IMR-90 (cell line): ENCODE results near the gene C11orf86. TPM values are rescaled to one million over a fixed set of nuclear protein-coding genes. Genes with fewer than 3 reads are reported as not detected.

Experiments used
- ATAC-seq: fragments of 200-7000 bp; cut with Tn5 transposase; 2 replicates; pipeline ENCODE4 v1.9.1; 2020; ENCODE audit warnings: low read depth, mild to moderate bottlenecking, moderate library complexity
- BruUV-seq: library from RNA; stranded (reverse); fragments of 400-500 nt; replicated peaks from 2 replicates; lab custom pipeline; 2021; lab: Mats Ljungman, UMichigan
- CTCF ChIA-PET: fragments of 300-600 bp; formaldehyde crosslinking; extraction: SDS; loops from one replicate; lab custom pipeline; 2021; ENCODE audit warnings: antibody characterized with exemption; lab: Yijun Ruan, JAX
- POLR2A ChIA-PET: fragments of 300-600 bp; sonication (Branson Sonifier 250); formaldehyde crosslinking; loops from one replicate; lab custom pipeline; 2022; ENCODE audit warnings: antibody characterized with exemption; ENCODE audit not compliant: unreplicated experiment; lab: Charles Lee
- DNase-seq: peaks from one replicate; pipeline ENCODE4 v3.0.0; 2013
- H2AFZ ChIP-seq: replicated peaks from 2 replicates; pipeline ENCODE3; 2013; ENCODE audit warnings: low read length, mild to moderate bottlenecking; ENCODE audit not compliant: poor library complexity
- H2AK5ac ChIP-seq: 2 replicates; pipeline ENCODE4 v1.6.1; 2013; ENCODE audit warnings: low read depth, low read length, inconsistent platforms
- H2AK9ac ChIP-seq: replicated peaks from 2 replicates; pipeline ENCODE3; 2013; ENCODE audit warnings: mild to moderate bottlenecking, low read depth, low read length, moderate library complexity; ENCODE audit not compliant: poor library complexity
- H2BK120ac ChIP-seq: 2 replicates; pipeline ENCODE4 v1.6.1; 2013; ENCODE audit warnings: low read depth, low read length, inconsistent platforms
- H2BK15ac ChIP-seq: 3 replicates; pipeline ENCODE4 v1.6.1; 2013; ENCODE audit warnings: low read depth, low read length, inconsistent platforms
- H2BK20ac ChIP-seq: 2 replicates; pipeline ENCODE4 v1.6.1; 2013; ENCODE audit warnings: low read depth, mild to moderate bottlenecking, inconsistent platforms, low read length, moderate library complexity
- H2BK5ac ChIP-seq: 2 replicates; pipeline ENCODE4 v1.6.1; 2013; ENCODE audit warnings: mild to moderate bottlenecking, low read depth, low read length, inconsistent platforms; ENCODE audit not compliant: poor library complexity, severe bottlenecking
- H3K14ac ChIP-seq: replicated peaks from 2 replicates; pipeline ENCODE4 v1.6.1; 2013; ENCODE audit warnings: low read depth, low read length, inconsistent platforms
- H3K18ac ChIP-seq: 2 replicates; pipeline ENCODE4 v1.6.1; 2013; ENCODE audit warnings: low read depth, low read length, control low read depth
- H3K23ac ChIP-seq: 2 replicates; pipeline ENCODE4 v1.6.1; 2013; ENCODE audit warnings: low read depth, low read length, inconsistent platforms
- H3K27ac ChIP-seq: 2 replicates; pipeline ENCODE4 v1.5.1; 2013; ENCODE audit warnings: mild to moderate bottlenecking, control low read depth, low read length; ENCODE audit not compliant: insufficient read depth
- H3K27me3 ChIP-seq: 2 replicates; pipeline ENCODE4 v1.6.1; 2013; ENCODE audit warnings: low read length; ENCODE audit not compliant: control insufficient read depth, insufficient read depth
- H3K36me3 ChIP-seq: 2 replicates; pipeline ENCODE4 v1.6.1; 2013; ENCODE audit warnings: low read length, mixed read lengths; ENCODE audit not compliant: control insufficient read depth, insufficient read depth
- H3K4ac ChIP-seq: 2 replicates; pipeline ENCODE4 v1.6.1; 2013; ENCODE audit warnings: low read depth, low read length, inconsistent platforms
- H3K4me1 ChIP-seq: 2 replicates; pipeline ENCODE4 v1.6.1; 2013; ENCODE audit warnings: low read length, mixed read lengths; ENCODE audit not compliant: control insufficient read depth, insufficient read depth
- H3K4me2 ChIP-seq: 2 replicates; pipeline ENCODE4 v1.6.1; 2013; ENCODE audit warnings: low read depth, mild to moderate bottlenecking, control low read depth, low read length, moderate library complexity
- H3K4me3 ChIP-seq: 2 replicates; pipeline ENCODE4 v1.5.1; 2013; ENCODE audit warnings: low read depth, mild to moderate bottlenecking, control low read depth, low read length, moderate library complexity; ENCODE audit not compliant: insufficient read depth
- H3K56ac ChIP-seq: 2 replicates; pipeline ENCODE4 v1.6.1; 2013; ENCODE audit warnings: low read length, inconsistent platforms; ENCODE audit not compliant: insufficient read depth; ENCODE audit errors: extremely low read depth
- H3K79me1 ChIP-seq, 2 experiments: 2 replicates each; pipeline ENCODE4 v1.6.1; 2013; ENCODE audit warnings: low read length in 2 of 2, inconsistent platforms in 1 of 2, low read depth in 1 of 2
- H3K9ac ChIP-seq: 2 replicates; pipeline ENCODE4 v1.6.1; 2013; ENCODE audit warnings: low read depth, low read length, control low read depth
- H3K9me1 ChIP-seq: 2 replicates; pipeline ENCODE4 v1.6.1; 2013; ENCODE audit warnings: low read length, inconsistent platforms; ENCODE audit not compliant: insufficient read depth
- H3K9me3 ChIP-seq: 2 replicates; pipeline ENCODE4 v1.6.1; 2013; ENCODE audit warnings: low read length; ENCODE audit not compliant: control insufficient read depth, insufficient read depth
- H4K20me1 ChIP-seq: 2 replicates; pipeline ENCODE4 v1.6.1; 2013; ENCODE audit warnings: low read length, inconsistent platforms; ENCODE audit not compliant: insufficient read depth
- H4K5ac ChIP-seq: 2 replicates; pipeline ENCODE4 v1.6.1; 2013; ENCODE audit warnings: mild to moderate bottlenecking, low read depth, low read length, control low read depth
- H4K8ac ChIP-seq, 2 experiments: 2 replicates each; pipeline ENCODE4 v1.6.1; 2013; ENCODE audit warnings: low read depth in 2 of 2, low read length in 2 of 2, control low read depth in 1 of 2, inconsistent platforms in 1 of 2
- H4K91ac ChIP-seq: 2 replicates; pipeline ENCODE4 v1.6.1; 2013; ENCODE audit warnings: low read depth, low read length, inconsistent platforms; ENCODE audit not compliant: insufficient read depth
- CTCF ChIP-seq: conservative IDR thresholded peaks from 2 replicates; pipeline ENCODE4 v1.5.1; 2012; ENCODE audit warnings: mild to moderate bottlenecking, low read depth, low read length, improper control_type of control experiment
- ELK1 ChIP-seq: fragments of 150-350 bp; IDR thresholded peaks from 2 replicates; pipeline ENCODE4 v1.6.1; 2016; ENCODE audit warnings: low read depth, mild to moderate bottlenecking, low read length, moderate library complexity, borderline replicate concordance
- FOS ChIP-seq: fragments of 150-350 bp; IDR thresholded peaks from 2 replicates; pipeline ENCODE4 v1.6.1; 2016; ENCODE audit warnings: low read depth, low read length
- MAFK ChIP-seq: IDR thresholded peaks from 2 replicates; pipeline ENCODE4 v1.6.1; 2012; ENCODE audit warnings: low read depth, low read length, improper control_type of control experiment
- MXI1 ChIP-seq: IDR thresholded peaks from 2 replicates; pipeline ENCODE4 v1.6.1; 2012; ENCODE audit warnings: low read depth, mild to moderate bottlenecking, low read length, moderate library complexity, borderline replicate concordance
- NFE2L2 ChIP-seq: fragments of 150-350 bp; IDR thresholded peaks from 2 replicates; pipeline ENCODE4 v1.6.1; 2016; ENCODE audit warnings: low read depth, mild to moderate bottlenecking, low read length
- POLR2A ChIP-seq: IDR thresholded peaks from 2 replicates; pipeline ENCODE4 v1.6.1; 2012; ENCODE audit warnings: mild to moderate bottlenecking, low read depth, low read length
- RAD21 ChIP-seq: IDR thresholded peaks from 2 replicates; pipeline ENCODE4 v1.6.1; 2012; ENCODE audit warnings: low read length, improper control_type of control experiment
- RCOR1 ChIP-seq: IDR thresholded peaks from 2 replicates; pipeline ENCODE4 v1.6.1; 2012; ENCODE audit warnings: mild to moderate bottlenecking, low read length, improper control_type of control experiment; ENCODE audit not compliant: insufficient replicate concordance
- WGBS, 2 experiments: methylation state at CpG; one replicate each; pipeline versions ENCODE4 v1.1.5 to v1.1.7; 2013; ENCODE audit warnings: missing lambda C conversion rate in 2 of 2; ENCODE audit not compliant: insufficient read length in 1 of 2; ENCODE audit errors: extremely low coverage in 2 of 2; 5-methylcytosine and 5-hydroxymethylcytosine counted together
- dilution Hi-C: fragments of 300-500 bp; cut with HindIII; formaldehyde crosslinking; loops from one replicate; pipeline ENCODE4 v1.14.3; 2018; ENCODE audit warnings: low sequenced_read_pairs; ENCODE audit not compliant: unreplicated experiment
- in situ Hi-C: fragments of 300-500 bp; cut with MboI; formaldehyde crosslinking; loops from 3 replicates; pipeline ENCODE4 v1.14.3; 2019; ENCODE audit warnings: low sequenced_read_pairs, inconsistent platforms, mixed read lengths
- intact Hi-C: fragments of 100-400 bp; cut with micrococcal nuclease; formaldehyde crosslinking; loops from 2 replicates; pipeline ENCODE4 v1.10.0; 2022
- polyA plus RNA-seq, 3 experiments: library from polyadenylated mRNA; depleted of rRNA; stranded (reverse); fragments of >200 nt; gene quantifications; 2 replicates each; pipeline ENCODE4 v1.2.3, GENCODE V29; 2012; ENCODE audit warnings: low replicate concordance in 1 of 3
- total RNA-seq: library from RNA; depleted of rRNA; stranded (reverse); fragments of >200 nt; gene quantifications from 2 replicates; pipeline ENCODE4 v1.2.3, GENCODE V29; 2012
- TF ChIP-seq, protein P1 (sequence below): fragments of 150-350 bp; IDR thresholded peaks from 2 replicates; pipeline ENCODE4 v1.6.1; 2017; ENCODE audit warnings: mild to moderate bottlenecking, antibody characterized with exemption, low read length, low read depth

The C11orf86 gene
- total and polyA plus RNA-seq, 2 of the 4 experiments (the other 2 are of a cell fraction): not detected

- DNase-seq: no peak
- H4K5ac ChIP-seq: no peak overlapping the region
- no peak overlapping the region for H2BK5ac ChIP-seq
- H4K91ac ChIP-seq: peak overlapping the region; percentile 83; the same call in 1 of the 2 replicates
- TF ChIP-seq NFE2L2 (no peak), MAFK (no peak), CTCF (no peak), FOS (no peak), POLR2A (no peak), MXI1 (no peak), RAD21 (no peak), ELK1 (no peak), RCOR1 (no peak)
- TF ChIP-seq, protein P1, sequence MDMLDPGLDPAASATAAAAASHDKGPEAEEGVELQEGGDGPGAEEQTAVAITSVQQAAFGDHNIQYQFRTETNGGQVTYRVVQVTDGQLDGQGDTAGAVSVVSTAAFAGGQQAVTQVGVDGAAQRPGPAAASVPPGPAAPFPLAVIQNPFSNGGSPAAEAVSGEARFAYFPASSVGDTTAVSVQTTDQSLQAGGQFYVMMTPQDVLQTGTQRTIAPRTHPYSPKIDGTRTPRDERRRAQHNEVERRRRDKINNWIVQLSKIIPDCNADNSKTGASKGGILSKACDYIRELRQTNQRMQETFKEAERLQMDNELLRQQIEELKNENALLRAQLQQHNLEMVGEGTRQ: no peak
- ATAC-seq: no peak
- no peak overlapping the region for H3K14ac ChIP-seq
- H3K36me3 ChIP-seq: no peaks in the 10 kb centered on the region
- peaks cover 13% of the 10 kb centered on the region for H3K4me1 ChIP-seq
- H3K4ac ChIP-seq: no peak overlapping the region
- ChIA-PET POLR2A (no interaction called here), CTCF (interaction anchor here (0.9 to 1.2 kb wide), 2 partner anchors 132 to 134 kb away, joined by 3 read pairs; no protein-coding TSS in a partner anchor)
- intact Hi-C loops (loop anchor here (1.0 kb wide), 1 partner anchor 283 kb away; no protein-coding TSS in a partner anchor), dilution Hi-C loops (no loop called here), in situ Hi-C loops (loop anchor here (5.0 kb wide), 1 partner anchor 285 kb away; no protein-coding TSS in a partner anchor)
- no peaks in the 10 kb centered on the region for H4K20me1 ChIP-seq
- H2AK9ac ChIP-seq: no peak overlapping the region
- no CpG with 5 or more reads among the region's 6 CpGs for WGBS, 2 experiments
- no peak overlapping the region for H3K18ac ChIP-seq
- H3K27ac ChIP-seq: no peak overlapping the region
- H2AFZ ChIP-seq: no peak overlapping the region
- peak overlapping the region; percentile 85; the same call in 1 of the 3 replicates for H2BK15ac ChIP-seq
- no TSS peak for BruUV-seq
- H3K9me3 ChIP-seq: peaks cover 12% of the 10 kb centered on the region
- H3K23ac ChIP-seq: no peak overlapping the region
- no peak overlapping the region for H3K4me3 ChIP-seq
- peak overlapping the region; percentile 7; the same call in 1 of the 2 replicates for H2BK120ac ChIP-seq
- peak overlapping the region; percentile 94; the same call in 1 of the 2 replicates for H2AK5ac ChIP-seq
- H3K27me3 ChIP-seq: no peaks in the 10 kb centered on the region
- peaks cover 8% of the 10 kb centered on the region for H3K9me1 ChIP-seq
- no peaks in the 10 kb centered on the region for H3K79me1 ChIP-seq
- H4K8ac ChIP-seq: no peak overlapping the region
- no peak overlapping the region for H3K4me2 ChIP-seq
- no peak overlapping the region for H3K9ac ChIP-seq
- no peak overlapping the region for H2BK20ac ChIP-seq
- no peak overlapping the region for H3K56ac ChIP-seq
Measured at GRCh38 chr11:66976925-66977324, 1.8 kb downstream of the C11orf86 start.
